Adrenal gland (tissue), 12 donors: ENCODE data around the gene MYH6. TPM values are rescaled to one million over a fixed set of nuclear protein-coding genes. Genes with fewer than 3 reads are reported as not detected.
"Not testable (repeated sequence)": the region's sequence is repeated elsewhere in the genome, so short reads cannot be mapped to it uniquely, and the experiment has no call there.

ENCODE experiments used
- DNase-seq, 7 donors: peaks; one replicate each; pipeline ENCODE4 v3.0.0-alpha.2; 2019 to 2020
- H3K27ac ChIP-seq, 5 donors: fragments of 200-600 bp; sonication (generic) in 4 of 5; 1 replicate in 3 of 5; 2 replicates in 2 of 5; pipeline versions ENCODE4 v1.5.1 to v1.8.0; 2016 to 2020; ENCODE audit warnings: mild to moderate bottlenecking in 1 of 5
- H3K27me3 ChIP-seq: fragments of 200-600 bp; 2 replicates; pipeline ENCODE4 v1.8.0; 2021
- H3K36me3 ChIP-seq, 2 donors: fragments of 200-600 bp; replicated peaks in 1 of 2; 1 replicate in 1 of 2; 2 replicates in 1 of 2; pipeline versions ENCODE4 v1.5.1 to v1.8.0; 2018 to 2022
- H3K4me1 ChIP-seq, 2 donors: fragments of 200-600 bp; replicated peaks in 1 of 2; 1 replicate in 1 of 2; 2 replicates in 1 of 2; pipeline versions ENCODE4 v1.5.1 to v1.8.0; 2018 to 2021
- H3K4me3 ChIP-seq, 4 donors: fragments of 200-600 bp; sonication (generic) in 3 of 4; one replicate each; pipeline ENCODE4 v1.5.1; 2016 to 2018
- H3K9me3 ChIP-seq, 3 donors: fragments of 200-600 bp; sonication (generic) in 1 of 3; replicated peaks in 1 of 3; 1 replicate in 2 of 3; 2 replicates in 1 of 3; pipeline versions ENCODE4 v1.5.1 to v1.8.0; 2016 to 2021
- CTCF ChIP-seq, 6 experiments: fragments of 450-650 bp in 4 of 6; fragments of 200-600 bp in 2 of 6; sonication (generic) in 1 of 6; IDR thresholded peaks; 1 replicate in 5 of 6; 2 replicates in 1 of 6; pipeline versions ENCODE4 v1.5.1 to v1.8.0; 2016 to 2021; ENCODE audit warnings: antibody characterized with exemption in 6 of 6, mild to moderate bottlenecking in 2 of 6, moderate library complexity in 1 of 6
- POLR2A ChIP-seq, 2 donors: fragments of 450-650 bp; IDR thresholded peaks; one replicate each; pipeline ENCODE4 v1.6.1; 2017; ENCODE audit warnings: antibody characterized with exemption in 2 of 2, mild to moderate bottlenecking in 2 of 2, moderate library complexity in 1 of 2
- WGBS, 4 donors: extraction: QIAGEN DNeasy Blood & Tissue Kit in 2 of 4; methylation state at CpG; one replicate each; pipeline versions ENCODE4 v1.1.5 to v1.1.7; 2013 to 2017; 5-methylcytosine and 5-hydroxymethylcytosine counted together
- intact Hi-C, 2 donors: fragments of 100-400 bp; cut with DNase I; formaldehyde crosslinking; loops; one replicate each; pipeline versions ENCODE4 v1.14.1 to v1.15.0; 2022 to 2023
- polyA plus RNA-seq, 3 donors: library from polyadenylated mRNA; stranded (reverse); fragments of 200-250 nt in 2 of 3; fragments of 350-450 nt in 1 of 3; fragmentation: Illumina TruSeq in 1 of 3; extraction: RNeasy Lipid Tissue Mini Kit (QIAGEN cat#74804) in 1 of 3; gene quantifications; one replicate each; pipeline ENCODE4 v1.2.3, GENCODE V29; 2013 to 2014
- total RNA-seq, 9 donors: library from RNA; depleted of rRNA in 4 of 9; stranded (reverse); fragments of >200 nt in 4 of 9; fragments of 120-200 nt in 1 of 9; fragmentation: NEBNext Ultra II Directional in 1 of 9; extraction: Animal tissue kit (Norgen Biotek cat#: 25700) in 1 of 9; gene quantifications; one replicate each; pipeline versions ENCODE4 v1.1.0 to v1.2.4, GENCODE V29; 2013 to 2023
- donor health status: healthy with polysubstance abuse.
- donor health status: Bipolar disorder and iron deficiency.
- donor health status: DM: yes; HTN: yes; CAD: no.
- donor health status: DM: no; HTN: no; CAD: no.
- donor health status: DM: no; HTN: no; CAD: no.
- donor health status: DM: yes; HTN: yes; CAD: no.

The MYH6 gene
- total and polyA plus RNA-seq, 12 donors = under 0.01 to 5.2 (median 0.27) TPM; not detected in 5

DNA sequence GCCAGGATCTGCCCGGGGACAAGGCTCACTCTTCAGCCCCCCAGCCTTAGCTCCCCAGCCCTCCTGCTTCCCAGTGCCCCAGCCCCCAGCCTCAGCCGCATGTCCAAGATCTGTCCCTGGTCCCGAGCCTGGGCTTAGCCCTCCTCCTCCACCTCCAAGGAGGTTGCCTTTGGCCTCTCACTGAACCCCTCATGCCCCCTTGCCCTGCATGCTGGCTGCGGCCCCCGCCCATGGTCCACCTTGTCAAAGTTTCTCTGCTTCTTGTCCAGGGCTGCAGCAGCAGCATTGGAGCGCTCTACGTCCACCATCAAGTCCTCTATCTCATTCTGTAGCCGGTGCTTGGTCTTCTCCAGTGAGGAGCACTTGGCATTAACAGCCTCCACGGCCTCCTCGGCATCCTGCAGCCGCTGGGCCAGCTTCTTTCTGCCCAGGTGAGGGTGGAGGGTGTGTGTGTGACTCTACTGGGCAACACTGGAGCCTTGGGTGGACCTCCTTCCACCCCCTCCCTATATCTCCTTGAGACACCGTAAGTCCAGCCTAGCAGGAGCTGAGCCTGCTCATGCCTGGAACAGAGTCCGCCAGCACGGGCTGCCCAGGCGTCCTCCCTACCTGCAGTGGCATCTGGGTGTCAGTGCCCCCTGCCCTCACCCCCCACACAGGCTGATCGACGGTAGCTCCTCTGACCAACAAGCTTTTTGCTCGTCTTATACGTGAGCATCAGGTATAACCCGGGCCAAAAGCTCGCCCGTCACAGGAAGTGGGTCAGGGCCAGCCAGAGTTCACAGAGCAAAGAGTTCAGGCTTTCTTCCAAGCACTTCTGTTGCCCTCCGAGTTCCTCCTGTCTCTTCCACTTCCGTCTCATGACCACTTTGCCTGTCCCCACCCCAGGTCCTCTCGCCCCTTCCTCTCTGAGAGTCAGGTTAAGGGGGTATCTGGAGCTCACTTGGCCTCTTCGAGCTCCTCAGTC is 19.9 kb downstream of the MYH6 start:
- Histone ChIP-seq H3K4me1 (no peaks in the 10 kb centered on the region), H3K27me3 (no peaks in the 10 kb centered on the region), H3K4me3 (no peak overlapping the region), H3K9me3 (no peaks in the 10 kb centered on the region), H3K27ac (no peak overlapping the region), H3K36me3 (no peaks in the 10 kb centered on the region)
- WGBS, 4 donors = 70 to 79% (median 76%) methylated on average over 17 to 26 of the region's 26 CpGs
- intact Hi-C loops = no loop called here
- TF ChIP-seq POLR2A (IDR thresholded peaks at IDR 0.05) (no peak), CTCF (IDR thresholded peaks at IDR 0.05) (no peak)
- DNase-seq = no peak

DNA sequence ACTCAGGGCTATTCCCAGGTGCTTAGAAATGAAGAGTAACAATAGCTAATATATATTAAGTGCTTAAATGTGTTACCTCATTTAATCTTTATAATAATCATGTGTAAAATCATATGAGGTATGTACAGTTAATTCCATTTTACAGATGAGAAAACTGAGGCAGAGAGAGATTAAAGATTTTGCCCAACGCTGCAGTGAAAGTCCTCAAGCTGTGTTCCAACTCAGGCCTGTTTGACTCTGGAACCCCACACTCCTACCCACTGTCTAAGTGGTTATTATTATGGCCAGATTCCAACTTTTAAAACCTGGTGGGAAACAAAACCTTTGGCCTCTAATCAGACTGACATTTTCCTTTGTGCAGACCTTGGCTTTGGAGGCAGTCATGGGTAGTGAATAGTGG is 21.1 kb downstream of the MYH6 start:
- TF ChIP-seq CTCF (IDR thresholded peaks at IDR 0.05) (no peak), POLR2A (IDR thresholded peaks at IDR 0.05) (no peak)
- no peak overlapping the region for H3K27ac ChIP-seq
- no peaks in the 10 kb centered on the region for H3K36me3 ChIP-seq
- H3K4me3 ChIP-seq = no peak overlapping the region
- H3K27me3 ChIP-seq = no peaks in the 10 kb centered on the region
- H3K4me1 ChIP-seq = no peaks in the 10 kb centered on the region
- DNase-seq = no peak
- WGBS, 4 donors = 83 to 94% (median 89%) methylated on average over 1 of the region's 1 CpG
- intact Hi-C loops = no loop called here
- no peaks in the 10 kb centered on the region for H3K9me3 ChIP-seq

DNA sequence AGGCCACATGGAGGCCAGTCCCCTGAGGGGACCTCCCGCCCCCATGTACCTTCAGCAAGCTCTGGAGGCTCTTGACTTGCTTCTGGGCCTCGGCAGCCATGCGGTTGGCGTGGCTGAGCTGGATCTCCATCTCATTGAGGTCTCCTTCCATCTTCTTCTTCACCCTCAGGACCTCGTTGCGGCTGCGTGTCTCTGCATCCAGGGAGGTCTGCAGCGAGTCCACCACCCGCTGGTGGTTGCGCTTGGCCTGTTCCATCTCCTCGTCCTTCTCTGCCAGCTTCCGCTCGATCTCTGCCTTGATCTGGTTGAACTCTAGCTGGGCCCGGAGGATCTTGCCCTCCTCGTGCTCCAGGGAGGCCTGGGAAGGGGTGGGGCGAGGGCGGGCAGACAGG is 21.8 kb downstream of the MYH6 start:
- H3K4me1 ChIP-seq, intact Hi-C loops, H3K27me3 ChIP-seq, H3K9me3 ChIP-seq, H3K4me3 ChIP-seq, DNase-seq, H3K36me3 ChIP-seq, H3K27ac ChIP-seq: not testable (repeated sequence)
- 83 to 90% (median 87%) methylated on average over 6 to 17 of the region's 17 CpGs for WGBS, 4 donors

- no peaks in the 10 kb centered on the region for H3K4me1 ChIP-seq
- whole genome bisulfite sequencing, 4 donors = 89 to 94% (median 92%) methylated on average over 12 to 18 of the region's 18 CpGs
- intact Hi-C loops = no loop called here
- no peak for DNase-seq
- H3K27me3 ChIP-seq = no peaks in the 10 kb centered on the region
- H3K9me3 ChIP-seq = no peaks in the 10 kb centered on the region
- H3K4me3 ChIP-seq = no peak overlapping the region
- no peak overlapping the region for H3K27ac ChIP-seq
- no peak for TF ChIP-seq POLR2A (IDR thresholded peaks at IDR 0.05)
- TF ChIP-seq CTCF (IDR thresholded peaks at IDR 0.05) = no peak
- no peaks in the 10 kb centered on the region for H3K36me3 ChIP-seq
These were observed 22.3 kb downstream of the MYH6 start for GRCh38 chr14:23385642-23386265.
